ENCODE measurements around the gene CD9.

CD9 gene

GRCh38 chr12:6201826-6202225 is 1.6 kb downstream of the CD9 start:
- DNase-seq (ENCODE audit: low read depth in 1 of 2, low spot score in 1 of 2) = no peak
- H3K27me3 ChIP-seq (ENCODE audit: insufficient read depth, poor library complexity, severe bottlenecking) = peaks cover 31% of the 10 kb centered on the region
- no peak overlapping the region for H3K27ac ChIP-seq (replicated peaks)
- H3K4me3 ChIP-seq (replicated peaks; ENCODE audit: insufficient read depth, low read length) = no peak overlapping the region
- TF ChIP-seq GABPA (IDR thresholded peaks at IDR 0.05; ENCODE audit: low read depth) = no peak
- no peak for TF ChIP-seq POLR2AphosphoS5 (IDR thresholded peaks at IDR 0.05; ENCODE audit: low read depth)

GRCh38 chr12:6202304-6202703 is 2.1 kb downstream of the CD9 start:
- no peak overlapping the region for H3K27ac ChIP-seq (replicated peaks)
- peaks cover 31% of the 10 kb centered on the region for H3K27me3 ChIP-seq (ENCODE audit: insufficient read depth, poor library complexity, severe bottlenecking)
- no peak overlapping the region for H3K4me3 ChIP-seq (replicated peaks; ENCODE audit: insufficient read depth, low read length)
- DNase-seq (ENCODE audit: low read depth in 1 of 2, low spot score in 1 of 2) = no peak
- TF ChIP-seq GABPA (IDR thresholded peaks at IDR 0.05; ENCODE audit: low read depth) = no peak
- TF ChIP-seq SPI1 (IDR thresholded peaks at IDR 0.05; ENCODE audit: borderline replicate concordance, low read depth) = no peak
- TF ChIP-seq CTCF (IDR thresholded peaks at IDR 0.05; ENCODE audit: insufficient read depth, low read length) = no peak
- TF ChIP-seq POLR2AphosphoS5 (IDR thresholded peaks at IDR 0.05; ENCODE audit: low read depth) = no peak
- TF ChIP-seq REST (IDR thresholded peaks at IDR 0.05; ENCODE audit: insufficient replicate concordance, low read depth) = no peak

- TF ChIP-seq GABPA (IDR thresholded peaks at IDR 0.05; ENCODE audit: low read depth) (no peak), REST (IDR thresholded peaks at IDR 0.05; ENCODE audit: insufficient replicate concordance, low read depth) (no peak), POLR2AphosphoS5 (IDR thresholded peaks at IDR 0.05; ENCODE audit: low read depth) (no peak), SPI1 (IDR thresholded peaks at IDR 0.05; ENCODE audit: borderline replicate concordance, low read depth) (no peak), CTCF (IDR thresholded peaks at IDR 0.05; ENCODE audit: insufficient read depth, low read length) (no peak)
- H3K27ac ChIP-seq (replicated peaks) = no peak overlapping the region
- no peak for DNase-seq (ENCODE audit: low read depth in 1 of 2, low spot score in 1 of 2)
- H3K27me3 ChIP-seq (ENCODE audit: insufficient read depth, poor library complexity, severe bottlenecking) = peaks cover 31% of the 10 kb centered on the region
- H3K4me3 ChIP-seq (replicated peaks; ENCODE audit: insufficient read depth, low read length) = no peak overlapping the region
Measured at GRCh38 chr12:6202846-6203245, 2.6 kb downstream of the CD9 start.

- no peak for DNase-seq (ENCODE audit: low read depth in 1 of 2, low spot score in 1 of 2)
- Histone ChIP-seq H3K4me3 (replicated peaks; ENCODE audit: insufficient read depth, low read length) (no peak overlapping the region), H3K27ac (replicated peaks) (no peak overlapping the region), H3K27me3 (ENCODE audit: insufficient read depth, poor library complexity, severe bottlenecking) (peaks cover 31% of the 10 kb centered on the region)
- no peak for TF ChIP-seq REST (IDR thresholded peaks at IDR 0.05; ENCODE audit: insufficient replicate concordance, low read depth)
- TF ChIP-seq GABPA (IDR thresholded peaks at IDR 0.05; ENCODE audit: low read depth) = no peak
- no peak for TF ChIP-seq POLR2AphosphoS5 (IDR thresholded peaks at IDR 0.05; ENCODE audit: low read depth)
- no peak for TF ChIP-seq SPI1 (IDR thresholded peaks at IDR 0.05; ENCODE audit: borderline replicate concordance, low read depth)
- no peak for TF ChIP-seq CTCF (IDR thresholded peaks at IDR 0.05; ENCODE audit: insufficient read depth, low read length)
Measured at GRCh38 chr12:6203601-6204000, 3.4 kb downstream of the CD9 start.

Data from HL-60 (cell line).